Epithelial cell of proximal tubule (primary cell): ENCODE data around the gene CD2AP. TPM values are rescaled to one million over a fixed set of nuclear protein-coding genes. Genes with fewer than 3 reads are reported as not detected.
"Not testable (repeated sequence)": the region's sequence is repeated elsewhere in the genome, so short reads cannot be mapped to it uniquely, and the experiment has no call there.

Experiments used
- DNase-seq: peaks from one replicate; pipeline ENCODE4 v3.0.0-alpha.2; 2011; ENCODE audit warnings: low read depth
- H3K4me3 ChIP-seq: 2 replicates; pipeline ENCODE4 v1.5.1; 2011; ENCODE audit warnings: low read depth, mild to moderate bottlenecking, low read length
- CTCF ChIP-seq: conservative IDR thresholded peaks from 2 replicates; pipeline ENCODE4 v1.5.1; 2012; ENCODE audit warnings: low read depth, mild to moderate bottlenecking, low read length
- total RNA-seq: library from RNA; depleted of rRNA; stranded (reverse); fragments of >200 nt; gene quantifications from 2 replicates; pipeline ENCODE4 v1.2.3, GENCODE V29; 2015

Gene CD2AP
- total RNA-seq, 1 donor from 2014 or later, result 61.7 TPM

DNA sequence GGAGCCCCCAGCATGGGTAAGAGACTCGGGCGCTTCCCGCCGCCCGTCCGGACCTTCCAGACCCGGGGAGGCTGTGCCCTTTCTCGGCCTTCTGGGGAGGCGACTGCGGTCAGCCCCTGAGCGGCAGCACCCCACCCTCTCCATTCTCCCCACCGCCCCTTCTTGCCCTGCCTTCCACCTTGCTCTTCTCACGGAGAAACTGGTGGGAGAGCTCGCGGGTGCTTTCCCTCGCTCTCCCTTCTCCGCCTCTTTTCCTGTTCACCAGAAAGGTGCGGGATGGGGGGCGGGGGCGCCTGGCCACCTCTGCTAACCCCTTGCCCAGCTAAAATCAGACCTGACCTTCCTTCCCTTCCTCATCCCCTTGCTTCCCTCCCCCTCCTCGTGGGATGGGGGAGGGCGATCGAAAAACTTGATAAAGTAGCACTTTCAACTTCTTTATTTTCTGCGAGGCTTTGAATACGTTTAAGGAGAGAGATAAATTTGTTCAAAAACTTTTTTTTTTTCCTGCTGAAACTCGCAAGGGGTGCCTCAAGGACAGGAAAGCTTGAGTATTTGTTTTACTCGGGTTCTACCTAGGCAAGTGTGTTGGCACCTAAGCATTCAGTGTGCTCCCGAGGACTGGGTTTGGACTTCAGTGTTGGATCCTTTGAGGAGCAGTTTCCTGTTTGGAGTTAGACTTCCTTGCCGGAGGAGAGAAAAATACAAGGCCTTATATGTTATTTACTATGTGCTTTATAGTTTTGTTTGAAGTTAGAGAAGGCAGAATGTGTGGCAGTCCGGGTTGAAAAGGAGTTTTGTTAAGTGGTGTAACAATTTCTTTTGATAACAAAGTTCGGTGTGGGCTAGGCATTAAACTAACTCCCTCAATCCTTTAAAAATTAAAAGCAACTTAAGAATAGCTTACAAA, 897 bp downstream of the CD2AP start:
- peak overlapping the region; percentile 93 for H3K4me3 ChIP-seq
- DNase-seq, result no peak
- no peak for TF ChIP-seq CTCF

GRCh38 chr6:47479140-47479508, 1.5 kb downstream of the CD2AP start:
- DNase-seq, result no peak
- no peak for TF ChIP-seq CTCF
- peak overlapping the region; percentile 93 for H3K4me3 ChIP-seq

DNA sequence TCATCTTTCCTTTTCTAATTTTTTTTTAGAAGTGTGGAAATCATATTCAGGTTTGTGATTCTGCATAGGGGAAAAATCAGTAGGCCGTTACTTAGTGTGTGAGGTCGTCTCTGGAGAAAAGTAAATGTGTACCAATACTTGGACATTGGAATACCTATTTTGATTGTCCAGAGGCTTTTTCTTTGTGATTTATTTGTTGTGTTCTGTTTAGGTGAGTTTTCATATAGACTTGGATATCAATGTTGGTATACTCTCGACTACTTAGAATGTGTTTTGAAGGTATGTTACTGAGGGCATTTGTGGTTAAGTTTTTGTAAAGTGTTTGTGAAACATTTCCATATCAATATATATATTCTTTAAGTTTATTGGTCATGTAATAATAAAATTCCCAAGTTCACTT, 2.3 kb downstream of the CD2AP start:
- DNase-seq, result no peak
- TF ChIP-seq CTCF, result no peak
- peak overlapping the region; percentile 93 for H3K4me3 ChIP-seq

- not testable (repeated sequence) for H3K4me3 ChIP-seq, DNase-seq
Measured at GRCh38 chr6:47481213-47481612, 3.6 kb downstream of the CD2AP start.

- TF ChIP-seq CTCF, result no peak
- peak overlapping the region; percentile 6 for H3K4me3 ChIP-seq
- DNase-seq, result no peak
Measured at GRCh38 chr6:47481806-47482205, 4.2 kb downstream of the CD2AP start.

DNA sequence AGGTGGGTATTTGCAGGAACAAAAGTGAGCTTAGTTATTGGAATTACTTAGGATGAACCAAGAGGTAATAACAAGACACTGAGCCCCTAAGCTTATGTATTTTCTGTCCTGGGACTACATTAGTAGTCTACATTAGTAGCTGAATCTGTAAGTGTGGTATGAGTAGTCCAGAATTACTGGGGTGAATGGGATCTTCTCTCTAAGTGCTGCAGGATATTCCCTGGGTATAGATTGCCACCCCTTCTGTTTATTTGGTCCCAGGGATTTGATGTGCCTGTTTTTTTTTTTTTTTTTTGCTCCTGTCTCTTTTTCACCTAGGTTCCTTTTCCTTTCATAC, 5.9 kb downstream of the CD2AP start:
- DNase-seq, result no peak
- H3K4me3 ChIP-seq, result peak overlapping the region; percentile 0
- TF ChIP-seq CTCF, result no peak

DNA sequence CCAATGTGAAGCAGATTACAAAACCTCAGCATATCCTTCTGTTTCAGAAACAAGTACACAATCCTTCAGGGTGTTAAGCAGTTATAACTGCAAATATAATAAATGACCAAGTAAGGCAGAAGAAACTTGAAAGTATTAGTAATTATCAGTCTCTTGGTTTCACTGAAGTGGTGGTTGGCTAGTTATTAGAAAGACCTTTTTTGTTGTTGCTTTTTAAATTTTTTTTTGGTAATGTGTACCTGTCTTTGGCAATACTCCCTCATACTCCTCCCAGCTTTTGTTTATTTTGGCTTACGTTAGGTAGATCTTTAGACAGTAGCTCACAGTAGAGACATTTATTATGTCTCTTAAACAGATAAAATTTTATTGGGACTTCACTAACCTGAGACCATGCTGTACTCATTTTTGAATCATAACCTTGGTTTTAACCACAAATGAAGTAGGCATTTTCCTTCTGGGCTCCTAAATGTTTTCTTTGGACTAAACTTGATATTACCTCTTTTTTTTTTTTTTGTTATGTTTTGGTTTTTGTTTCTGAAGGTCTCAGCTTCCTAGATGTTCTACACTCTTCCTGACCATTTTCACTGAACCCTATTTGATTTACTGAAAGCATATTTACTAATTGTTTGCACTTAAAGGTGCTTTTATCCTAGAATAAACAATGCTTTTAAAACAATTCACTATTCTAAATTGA, 6.4 kb downstream of the CD2AP start:
- peak overlapping the region; percentile 0 for H3K4me3 ChIP-seq
- no peak for DNase-seq
- no peak for TF ChIP-seq CTCF
